ENCODE data around the gene NTN4.

Gene NTN4

GRCh38 chr12:95715177-95715576 is 75.4 kb downstream of the NTN4 start:
- in situ Hi-C loops (cut with HindIII; ENCODE audit: low sequenced_read_pairs), result no loop called here

- in situ Hi-C loops (cut with HindIII; ENCODE audit: low sequenced_read_pairs), result loop anchor here (5.0 kb wide), 1 partner anchor 35 kb away; no protein-coding TSS in a partner anchor
Measured at GRCh38 chr12:95712269-95712668, 78.3 kb downstream of the NTN4 start.

GRCh38 chr12:95710386-95710785 is 80.2 kb downstream of the NTN4 start:
- in situ Hi-C loops (cut with HindIII; ENCODE audit: low sequenced_read_pairs), result loop anchor here (5.0 kb wide), 1 partner anchor 33 kb away; no protein-coding TSS in a partner anchor

- in situ Hi-C loops (cut with HindIII; ENCODE audit: low sequenced_read_pairs), result no loop called here
Measured at GRCh38 chr12:95709152-95709551, 81.4 kb downstream of the NTN4 start.

- in situ Hi-C loops (cut with HindIII; ENCODE audit: low sequenced_read_pairs), result no loop called here
Measured at GRCh38 chr12:95705143-95705542, 85.4 kb downstream of the NTN4 start.

- in situ Hi-C loops (cut with HindIII; ENCODE audit: low sequenced_read_pairs), result no loop called here
Measured at GRCh38 chr12:95703986-95704385, 86.6 kb downstream of the NTN4 start.

- in situ Hi-C loops (cut with HindIII; ENCODE audit: low sequenced_read_pairs), result no loop called here
Measured at GRCh38 chr12:95701722-95702418, 88.7 kb downstream of the NTN4 start.

GRCh38 chr12:95701275-95701674 is 89.3 kb downstream of the NTN4 start:
- in situ Hi-C loops (cut with HindIII; ENCODE audit: low sequenced_read_pairs), result no loop called here

GRCh38 chr12:95700316-95700785 is 90.2 kb downstream of the NTN4 start:
- in situ Hi-C loops (cut with HindIII; ENCODE audit: low sequenced_read_pairs), result no loop called here

- in situ Hi-C loops (cut with HindIII; ENCODE audit: low sequenced_read_pairs), result no loop called here
Measured at GRCh38 chr12:95699579-95699978, 91.0 kb downstream of the NTN4 start.

GRCh38 chr12:95694136-95694535 is 96.4 kb downstream of the NTN4 start:
- in situ Hi-C loops (cut with HindIII; ENCODE audit: low sequenced_read_pairs), result no loop called here

GRCh38 chr12:95693689-95694088 is 96.9 kb downstream of the NTN4 start:
- in situ Hi-C loops (cut with HindIII; ENCODE audit: low sequenced_read_pairs), result no loop called here

- in situ Hi-C loops (cut with HindIII; ENCODE audit: low sequenced_read_pairs), result no loop called here
Measured at GRCh38 chr12:95690861-95691635, 99.5 kb downstream of the NTN4 start.

GRCh38 chr12:95687937-95688336 is 102.6 kb downstream of the NTN4 start:
- in situ Hi-C loops (cut with HindIII; ENCODE audit: low sequenced_read_pairs), result no loop called here

GRCh38 chr12:95683418-95683817 is 107.1 kb downstream of the NTN4 start:
- in situ Hi-C loops (cut with HindIII; ENCODE audit: low sequenced_read_pairs), result no loop called here

GRCh38 chr12:95681210-95681765 is 109.3 kb downstream of the NTN4 start:
- in situ Hi-C loops (cut with HindIII; ENCODE audit: low sequenced_read_pairs), result no loop called here

- in situ Hi-C loops (cut with HindIII; ENCODE audit: low sequenced_read_pairs), result loop anchor here (5.0 kb wide), 1 partner anchor 34 kb away; no protein-coding TSS in a partner anchor
Measured at GRCh38 chr12:95678684-95679083, 111.9 kb downstream of the NTN4 start.

- in situ Hi-C loops (cut with HindIII; ENCODE audit: low sequenced_read_pairs), result loop anchor here (5.0 kb wide), 1 partner anchor 35 kb away; no protein-coding TSS in a partner anchor
Measured at GRCh38 chr12:95677782-95678181, 112.8 kb downstream of the NTN4 start.

- in situ Hi-C loops (cut with HindIII; ENCODE audit: low sequenced_read_pairs), result loop anchor here (5.0 kb wide), 1 partner anchor 38 kb away; no protein-coding TSS in a partner anchor
Measured at GRCh38 chr12:95674631-95675030, 115.9 kb downstream of the NTN4 start.

GRCh38 chr12:95674163-95674562 is 116.4 kb downstream of the NTN4 start:
- in situ Hi-C loops (cut with HindIII; ENCODE audit: low sequenced_read_pairs), result no loop called here

GRCh38 chr12:95673576-95673975 is 117.0 kb downstream of the NTN4 start:
- in situ Hi-C loops (cut with HindIII; ENCODE audit: low sequenced_read_pairs), result no loop called here

- in situ Hi-C loops (cut with HindIII; ENCODE audit: low sequenced_read_pairs), result no loop called here
Measured at GRCh38 chr12:95672166-95672565, 118.4 kb downstream of the NTN4 start.

Measured in endothelial cell of hepatic sinusoid (primary cell).